Activated CD4-positive, CD25-positive, alpha-beta regulatory T cell treated with anti-CD3 and anti-CD28 coated beads, Interleukin-2, amount 50 U/mL, for 72 hours (primary cell): ENCODE data around the gene ORM1.
"Not testable (repeated sequence)": the region's sequence is repeated elsewhere in the genome, so short reads cannot be mapped to it uniquely, and the experiment has no call there.

Experiments used
- DNase-seq: peaks from one replicate; pipeline ENCODE4 v3.0.0; 2021

Gene ORM1

GRCh38 chr9:114328357-114328820, 5.5 kb downstream of the ORM1 start:
- DNase-seq: not testable (repeated sequence)

GRCh38 chr9:114328937-114329624, 6.2 kb downstream of the ORM1 start:
- DNase-seq: not testable (repeated sequence)

GRCh38 chr9:114329625-114330022, 6.7 kb downstream of the ORM1 start, which contains the start of gene ORM2:
TSS of gene ORM2 (plus strand) at chr9:114329869. CDS start at chr9:114329905, 36 bp downstream.
- not testable (repeated sequence) for DNase-seq

- DNase-seq: no peak
Observed at GRCh38 chr9:114330636-114331035, 7.7 kb downstream of the ORM1 start.

- not testable (repeated sequence) for DNase-seq
Observed at GRCh38 chr9:114331229-114332195, 8.6 kb downstream of the ORM1 start.

GRCh38 chr9:114332474-114333040, 9.7 kb downstream of the ORM1 start:
- not testable (repeated sequence) for DNase-seq

- DNase-seq: not testable (repeated sequence)
Observed at GRCh38 chr9:114333718-114334117, 10.8 kb downstream of the ORM1 start.

- no peak for DNase-seq
Observed at GRCh38 chr9:114334490-114334889, 11.6 kb downstream of the ORM1 start.

- DNase-seq: no peak
Observed at GRCh38 chr9:114335745-114336144, 12.8 kb downstream of the ORM1 start.

- DNase-seq: no peak
Observed at GRCh38 chr9:114336157-114336556, 13.3 kb downstream of the ORM1 start.

GRCh38 chr9:114336699-114337395, 13.9 kb downstream of the ORM1 start:
- no peak for DNase-seq

GRCh38 chr9:114338187-114338586, 15.3 kb downstream of the ORM1 start:
- no peak for DNase-seq

GRCh38 chr9:114339130-114339908, 16.4 kb downstream of the ORM1 start:
- peak; percentile 68 for DNase-seq

- DNase-seq: no peak
Observed at GRCh38 chr9:114341152-114341830, 18.4 kb downstream of the ORM1 start.

GRCh38 chr9:114341991-114342390, 19.1 kb downstream of the ORM1 start:
- no peak for DNase-seq

- DNase-seq: no peak
Observed at GRCh38 chr9:114342755-114343440, 20.0 kb downstream of the ORM1 start.

GRCh38 chr9:114343471-114344187, 20.7 kb downstream of the ORM1 start:
- DNase-seq: no peak

GRCh38 chr9:114344188-114344566, 21.3 kb downstream of the ORM1 start:
- no peak for DNase-seq

- no peak for DNase-seq
Observed at GRCh38 chr9:114344692-114345091, 21.8 kb downstream of the ORM1 start.

GRCh38 chr9:114345493-114346065, 22.7 kb downstream of the ORM1 start:
- DNase-seq: no peak
